Measurements from ENCODE around the gene WDPCP.
"Not testable (repeated sequence)": the region's sequence is repeated elsewhere in the genome, so short reads cannot be mapped to it uniquely, and the experiment has no call there.

Gene WDPCP

GRCh38 chr2:63589148-63589958 is 1.1 kb upstream of the WDPCP start:
- peak; percentile 40 for DNase-seq

- DNase-seq, result no peak
These were observed 378 bp downstream of the WDPCP start for GRCh38 chr2:63587814-63588384.

- DNase-seq, result no peak
These were observed 5.4 kb downstream of the WDPCP start for GRCh38 chr2:63582873-63583272.

- DNase-seq, result no peak
These were observed 6.8 kb downstream of the WDPCP start for GRCh38 chr2:63581298-63581961.

- no peak for DNase-seq
These were observed 7.5 kb downstream of the WDPCP start for GRCh38 chr2:63580651-63581297.

- no peak for DNase-seq
These were observed 9.5 kb downstream of the WDPCP start for GRCh38 chr2:63578767-63579166.

GRCh38 chr2:63576546-63576945 is 11.7 kb downstream of the WDPCP start:
- DNase-seq, result no peak

- not testable (repeated sequence) for DNase-seq
These were observed 14.4 kb downstream of the WDPCP start for GRCh38 chr2:63573726-63574345.

- DNase-seq, result not testable (repeated sequence)
These were observed 15.3 kb downstream of the WDPCP start for GRCh38 chr2:63573026-63573425.

- DNase-seq, result no peak
These were observed 16.3 kb downstream of the WDPCP start for GRCh38 chr2:63572001-63572400.

GRCh38 chr2:63571291-63571690 is 17.0 kb downstream of the WDPCP start:
- DNase-seq, result no peak

- no peak for DNase-seq
These were observed 18.5 kb downstream of the WDPCP start for GRCh38 chr2:63569740-63570139.

- no peak for DNase-seq
These were observed 25.5 kb downstream of the WDPCP start for GRCh38 chr2:63562751-63563150.

- DNase-seq, result not testable (repeated sequence)
These were observed 29.4 kb downstream of the WDPCP start for GRCh38 chr2:63558922-63559321.

GRCh38 chr2:63557819-63558218 is 30.5 kb downstream of the WDPCP start:
- not testable (repeated sequence) for DNase-seq

GRCh38 chr2:63555931-63556330 is 32.3 kb downstream of the WDPCP start:
- no peak for DNase-seq

GRCh38 chr2:63555299-63555698 is 33.0 kb downstream of the WDPCP start:
- no peak for DNase-seq

- no peak for DNase-seq
These were observed 35.2 kb downstream of the WDPCP start for GRCh38 chr2:63553049-63553448.

- no peak for DNase-seq
These were observed 43.3 kb downstream of the WDPCP start for GRCh38 chr2:63545023-63545422.

- peak; percentile 66 for DNase-seq
These were observed 44.2 kb downstream of the WDPCP start for GRCh38 chr2:63544017-63544627.

GRCh38 chr2:63539416-63540162 is 48.7 kb downstream of the WDPCP start:
- no peak for DNase-seq

GRCh38 chr2:63538390-63538789 is 49.9 kb downstream of the WDPCP start:
- no peak for DNase-seq

All from hematopoietic multipotent progenitor cell treated with erythropoietin and hydrocortisone succinate and interleukin-3 and kit ligand, for 6 days (in vitro differentiated cells).